HTR-8/SVneo (cell line): ENCODE data around the gene STARD3.

Experiments
- DNase-seq: peaks from one replicate; pipeline ENCODE4 v3.0.0; 2011; ENCODE audit warnings: low spot score, mixed read lengths; ENCODE audit not compliant: insufficient read length
- FAIRE-seq: peaks from 2 replicates; lab custom pipeline; 2011; peaks lifted over from hg19 to GRCh38; lab: Jason Lieb, UNC

STARD3 gene

DNA sequence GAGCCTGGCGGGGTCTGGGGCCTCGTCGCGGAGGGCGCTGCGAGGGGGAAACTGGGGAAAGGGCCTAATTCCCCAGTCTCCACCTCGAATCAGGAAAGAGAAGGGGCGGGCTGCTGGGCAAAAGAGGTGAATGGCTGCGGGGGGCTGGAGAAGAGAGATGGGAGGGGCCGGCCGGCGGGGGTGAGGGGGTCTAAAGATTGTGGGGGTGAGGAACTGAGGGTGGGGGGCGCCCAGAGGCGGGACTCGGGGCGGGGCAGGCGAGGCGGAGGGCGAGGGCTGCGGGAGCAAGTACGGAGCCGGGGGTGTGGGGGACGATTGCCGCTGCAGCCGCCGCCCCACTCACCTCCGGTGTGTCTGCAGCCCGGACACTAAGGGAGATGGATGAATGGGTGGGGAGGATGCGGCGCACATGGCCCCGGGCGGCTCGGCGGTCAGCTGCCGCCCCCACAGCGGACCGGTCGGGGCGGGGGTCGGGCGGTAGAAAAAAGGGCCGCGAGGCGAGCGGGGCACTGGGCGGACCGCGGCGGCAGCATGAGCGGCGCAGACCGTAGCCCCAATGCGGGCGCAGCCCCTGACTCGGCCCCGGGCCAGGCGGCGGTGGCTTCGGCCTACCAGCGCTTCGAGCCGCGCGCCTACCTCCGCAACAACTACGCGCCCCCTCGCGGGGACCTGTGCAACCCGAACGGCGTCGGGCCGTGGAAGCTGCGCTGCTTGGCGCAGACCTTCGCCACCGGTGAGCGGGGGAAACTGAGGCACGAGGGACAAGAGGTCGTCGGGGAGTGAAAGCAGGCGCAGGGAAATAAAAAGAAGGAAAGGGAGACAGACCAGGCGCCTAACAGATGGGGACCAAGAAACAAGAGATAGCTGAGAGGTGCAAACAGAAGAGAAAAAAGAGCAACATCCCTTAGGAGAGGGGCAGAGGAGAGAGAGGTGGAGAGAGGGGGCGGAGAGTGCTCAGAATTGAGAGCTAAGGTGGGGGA lies 31.3 kb downstream of the STARD3 start, which contains the start of gene PNMT:
TSS of gene PNMT (plus strand) at position 509 of the 980 bp plus-strand sequence. CDS start at position 532, 23 bp downstream.
- DNase-seq (no peak), FAIRE-seq (peak; percentile 68)

DNA sequence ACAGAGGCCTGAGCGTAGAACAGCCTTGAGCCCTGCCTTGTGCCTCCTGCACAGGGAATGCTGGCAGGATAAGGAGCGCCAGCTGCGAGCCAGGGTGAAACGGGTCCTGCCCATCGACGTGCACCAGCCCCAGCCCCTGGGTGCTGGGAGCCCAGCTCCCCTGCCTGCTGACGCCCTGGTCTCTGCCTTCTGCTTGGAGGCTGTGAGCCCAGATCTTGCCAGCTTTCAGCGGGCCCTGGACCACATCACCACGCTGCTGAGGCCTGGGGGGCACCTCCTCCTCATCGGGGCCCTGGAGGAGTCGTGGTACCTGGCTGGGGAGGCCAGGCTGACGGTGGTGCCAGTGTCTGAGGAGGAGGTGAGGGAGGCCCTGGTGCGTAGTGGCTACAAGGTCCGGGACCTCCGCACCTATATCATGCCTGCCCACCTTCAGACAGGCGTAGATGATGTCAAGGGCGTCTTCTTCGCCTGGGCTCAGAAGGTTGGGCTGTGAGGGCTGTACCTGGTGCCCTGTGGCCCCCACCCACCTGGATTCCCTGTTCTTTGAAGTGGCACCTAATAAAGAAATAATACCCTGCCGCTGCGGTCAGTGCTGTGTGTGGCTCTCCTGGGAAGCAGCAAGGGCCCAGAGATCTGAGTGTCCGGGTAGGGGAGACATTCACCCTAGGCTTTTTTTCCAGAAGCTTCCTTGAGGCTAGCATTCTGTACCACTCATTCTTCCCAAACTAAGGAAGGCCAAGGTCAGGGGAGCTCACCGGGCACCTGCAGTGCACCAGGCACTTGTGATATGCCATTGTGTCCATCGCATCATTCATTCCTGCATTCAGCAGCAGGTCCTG lies 33.2 kb downstream of the STARD3 start:
- FAIRE-seq (no peak), DNase-seq (no peak)

- DNase-seq (no peak), FAIRE-seq (no peak)
These were observed 33.8 kb downstream of the STARD3 start for GRCh38 chr17:39670746-39671145.

GRCh38 chr17:39671651-39672521 lies 34.9 kb downstream of the STARD3 start:
- peak; percentile 72 for DNase-seq
- FAIRE-seq, result peak; percentile 82

DNA sequence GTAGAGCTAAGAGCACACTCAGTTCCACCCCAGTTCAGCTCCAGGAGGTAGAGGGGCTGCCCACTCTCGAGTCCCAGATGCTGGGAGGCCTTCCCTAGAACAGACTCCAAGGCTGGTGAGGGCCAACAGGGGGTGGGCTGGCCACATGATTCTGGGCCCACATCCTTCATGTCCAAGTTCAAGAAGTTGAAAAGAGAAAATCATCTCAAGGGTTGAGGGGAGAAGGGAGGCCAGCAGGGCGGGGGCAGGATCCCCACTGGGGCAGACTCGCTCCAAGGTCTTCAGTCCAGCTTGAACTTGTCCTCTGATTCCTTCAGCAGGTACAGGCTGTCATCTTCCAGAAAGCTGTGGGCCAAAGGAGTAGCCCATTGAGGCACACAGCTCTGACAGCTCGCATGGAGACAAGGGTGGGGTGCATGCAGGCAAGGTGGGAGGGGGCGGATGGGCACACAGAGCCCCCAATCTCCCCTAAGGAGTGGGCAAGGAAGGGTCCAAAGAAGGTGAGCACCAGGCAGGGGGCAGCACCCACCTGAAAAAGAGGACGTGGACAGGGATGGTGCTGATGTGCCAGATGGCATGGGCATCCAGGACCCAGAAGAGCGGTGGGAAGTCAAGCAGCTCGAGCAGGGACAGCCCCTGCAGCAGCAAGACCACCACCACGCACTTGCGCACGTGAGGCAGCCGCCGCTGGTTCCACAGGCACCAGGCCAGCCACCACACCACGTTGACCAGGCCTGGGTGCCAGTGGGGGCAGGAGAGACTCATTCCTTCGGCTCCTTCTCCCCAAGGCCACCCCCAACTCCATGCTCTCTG lies 35.8 kb downstream of the STARD3 start:
- FAIRE-seq (no peak), DNase-seq (no peak)

- DNase-seq (no peak), FAIRE-seq (no peak)
These were observed 36.6 kb downstream of the STARD3 start for GRCh38 chr17:39673335-39674081.

- DNase-seq (no peak), FAIRE-seq (no peak)
These were observed 37.2 kb downstream of the STARD3 start for GRCh38 chr17:39674179-39674578.

DNA sequence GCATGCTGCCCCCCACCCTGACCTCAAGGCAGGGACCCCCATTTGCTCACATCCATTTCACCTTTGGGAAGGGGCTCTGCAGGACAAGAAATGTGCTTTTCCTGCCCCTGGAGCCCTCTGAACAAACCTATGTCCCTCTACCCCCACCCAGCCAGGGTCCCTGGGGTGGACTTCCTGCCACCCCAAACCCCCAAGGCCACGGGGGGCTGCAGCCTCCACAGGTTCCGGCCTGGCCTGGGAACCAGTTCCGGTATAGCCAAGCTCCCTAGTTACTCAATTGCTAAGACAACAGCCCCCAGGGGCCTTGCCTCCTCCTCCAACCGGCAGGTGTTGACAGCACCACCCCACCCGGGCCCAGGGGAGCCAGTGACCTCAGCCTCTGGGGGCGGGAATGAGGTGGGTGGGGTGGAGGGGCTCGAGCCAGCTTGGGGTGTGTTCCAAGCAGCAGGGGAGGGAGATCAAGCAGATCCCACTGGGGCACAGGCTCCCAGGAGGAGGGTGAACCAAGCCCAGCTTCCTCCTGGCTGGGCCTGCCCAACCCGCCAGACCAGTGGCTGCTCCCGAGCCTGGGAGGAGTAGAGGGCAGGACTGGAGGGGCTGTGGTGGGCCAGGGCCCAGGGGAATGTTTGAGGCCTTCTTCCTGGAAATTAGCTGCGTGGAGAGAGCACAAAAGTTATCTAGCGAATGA lies 37.9 kb downstream of the STARD3 start:
- DNase-seq (no peak), FAIRE-seq (no peak)

DNA sequence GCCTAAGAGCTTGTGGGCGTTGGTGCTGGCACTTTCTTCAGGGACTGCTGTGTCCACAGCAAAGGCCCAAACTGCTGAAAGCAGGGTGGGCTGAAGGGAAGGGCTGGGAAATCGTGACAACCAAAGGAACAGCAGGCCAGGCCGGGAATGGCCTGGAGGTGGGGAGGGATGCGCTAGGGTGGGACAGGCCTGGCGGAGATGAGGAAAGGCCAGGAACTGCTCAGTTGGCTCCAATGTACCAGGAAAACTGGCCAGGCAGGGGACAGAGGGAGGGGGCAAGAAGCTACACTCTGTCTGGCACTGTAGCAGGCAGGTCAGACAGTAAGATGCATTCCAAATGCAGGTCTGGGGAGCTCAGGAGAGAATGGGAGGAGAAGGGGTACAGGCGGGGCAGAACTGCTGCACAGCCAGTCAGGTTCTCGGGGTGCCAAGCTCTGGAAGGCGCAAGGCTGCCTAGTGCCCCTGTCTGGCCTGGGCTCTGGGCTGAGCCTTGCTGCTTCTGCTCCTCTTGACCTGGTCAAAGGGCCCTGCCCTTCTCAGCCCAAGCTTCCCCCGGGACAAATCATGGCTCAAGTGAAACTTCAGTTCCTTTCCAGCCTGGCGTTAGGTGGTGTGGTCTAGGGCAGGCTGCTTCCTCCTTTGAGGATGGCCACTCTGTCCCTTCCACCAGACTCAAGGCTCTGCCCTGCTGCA lies 38.6 kb downstream of the STARD3 start:
- DNase-seq, result no peak
- FAIRE-seq, result no peak

GRCh38 chr17:39676198-39676819 lies 39.4 kb downstream of the STARD3 start:
- no peak for DNase-seq
- FAIRE-seq, result no peak

DNA sequence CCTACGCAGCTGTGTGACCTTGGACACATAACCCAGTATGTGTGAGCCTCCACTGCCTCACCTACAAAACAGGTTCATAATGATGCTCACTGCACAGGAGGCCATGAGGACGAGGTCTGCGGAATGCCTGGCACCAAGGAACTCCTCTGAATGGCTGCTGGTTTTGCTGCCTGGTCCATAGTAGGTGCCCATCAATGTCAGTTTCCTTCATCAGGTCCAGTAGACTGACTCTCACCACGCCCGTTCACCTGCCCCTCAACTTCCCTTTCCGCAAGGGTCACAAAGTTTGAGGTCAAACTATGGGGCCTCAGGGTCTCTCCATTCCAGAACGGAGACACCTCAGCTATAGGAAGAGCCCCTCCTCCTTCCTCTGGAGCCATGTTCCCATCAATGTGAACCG lies 40.1 kb downstream of the STARD3 start:
- no peak for DNase-seq

DNA sequence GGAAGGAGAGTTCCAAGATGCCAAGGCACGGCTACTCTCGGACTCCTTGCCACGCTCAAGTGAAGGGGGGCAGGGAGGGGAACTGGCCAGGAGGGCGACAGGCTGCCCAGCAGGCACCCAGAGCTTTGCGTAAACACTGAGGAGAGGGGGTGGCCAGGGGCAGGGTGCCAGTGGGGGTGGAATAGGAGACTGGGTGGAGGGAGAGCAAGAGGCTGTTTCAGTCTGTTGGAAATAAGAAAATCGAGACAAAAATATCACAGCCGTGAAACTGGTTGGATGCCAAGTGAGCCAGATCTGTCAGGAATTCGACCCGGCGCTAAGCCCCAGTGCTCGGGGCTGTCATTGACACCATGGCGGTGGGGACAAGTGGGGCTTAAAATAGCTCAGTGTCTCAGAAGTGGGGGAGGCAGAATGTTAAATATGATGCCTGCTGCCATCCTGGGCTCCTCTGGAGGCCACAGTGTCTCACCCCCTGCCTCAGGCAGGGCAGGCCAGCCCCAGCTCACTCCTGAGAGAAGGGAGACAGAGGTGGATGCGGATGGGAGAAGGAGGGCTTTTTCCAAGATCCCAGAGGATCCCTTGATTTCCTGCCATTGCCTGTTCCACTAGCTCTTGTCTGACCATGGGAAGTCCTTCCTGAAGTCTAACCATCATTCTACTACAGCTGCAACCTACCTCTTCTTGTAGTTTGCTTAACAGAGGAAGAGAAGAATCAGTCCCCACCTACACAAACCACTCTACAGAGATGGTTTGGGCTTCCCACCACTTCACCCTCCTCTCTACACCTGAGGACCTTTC lies 40.8 kb downstream of the STARD3 start:
- no peak for FAIRE-seq
- no peak for DNase-seq

More for the DNA sequence above, 40.1 kb downstream of the STARD3 start:
- no peak for FAIRE-seq

- FAIRE-seq (no peak), DNase-seq (no peak)
These were observed 41.6 kb downstream of the STARD3 start for GRCh38 chr17:39678340-39679116.

DNA sequence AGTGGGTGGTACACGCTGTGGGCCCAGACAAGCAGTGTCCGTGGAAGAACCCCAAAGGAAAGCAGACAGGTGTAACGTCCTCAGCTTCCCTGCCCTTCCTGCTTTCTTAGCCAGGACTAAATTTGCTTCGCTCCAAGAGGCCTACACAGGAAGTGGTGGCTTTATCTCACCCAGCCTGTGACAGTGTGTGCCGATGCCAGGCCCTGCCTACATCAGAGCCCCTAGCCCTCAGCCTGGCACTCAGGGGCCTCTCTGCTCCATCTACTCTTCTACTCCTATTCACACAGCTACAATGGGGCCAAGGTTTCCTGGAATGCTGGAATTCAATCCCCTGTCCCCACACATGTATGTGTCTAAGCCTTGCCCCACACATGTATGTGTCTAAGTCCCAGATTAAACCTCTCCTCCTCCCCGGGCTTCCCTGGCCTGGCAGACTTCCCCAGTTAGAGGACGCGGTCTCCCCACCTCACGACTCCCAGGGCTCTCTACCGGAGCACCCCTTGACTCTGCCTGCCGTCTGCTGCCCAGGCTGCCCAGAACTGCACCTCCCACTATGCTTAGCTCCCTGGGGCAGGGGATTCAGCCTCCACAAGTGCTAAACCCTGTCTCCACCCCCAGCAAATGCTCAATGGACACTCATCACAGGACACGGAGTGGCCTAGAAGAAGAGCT lies 42.7 kb downstream of the STARD3 start:
- no peak for FAIRE-seq

More for the DNA sequence above, 42.7 kb downstream of the STARD3 start:
- no peak for DNase-seq
